H1 (cell line): ENCODE results near the gene PER2.

ENCODE experiments used
- BACH1 ChIP-seq: IDR thresholded peaks from 2 replicates; pipeline ENCODE4 v1.6.1; 2012; ENCODE audit warnings: low read length, improper control_type of control experiment
- CBX5 ChIP-seq: fragments of 300-800, 300-1000 bp; sonication (generic); IDR thresholded peaks from 2 replicates; pipeline ENCODE4 v1.7.1; 2016; ENCODE audit warnings: antibody characterized with exemption, low read length, low read depth
- CHD2 ChIP-seq: IDR thresholded peaks from 2 replicates; pipeline ENCODE4 v1.6.1; 2012; ENCODE audit warnings: low read length, improper control_type of control experiment
- EP300 ChIP-seq, 2 experiments: IDR thresholded peaks; 1 replicate in 1 of 2; 2 replicates in 1 of 2; pipeline ENCODE4 v1.6.1; 2011 to 2012; ENCODE audit warnings: low read depth in 2 of 2, low read length in 2 of 2, mild to moderate bottlenecking in 2 of 2, borderline replicate concordance in 1 of 2, inconsistent platforms in 1 of 2, moderate library complexity in 1 of 2
- EZH2 ChIP-seq: fragments of 200-600 bp; sonication (generic); IDR thresholded peaks from 2 replicates; pipeline ENCODE4 v1.7.1; 2012; ENCODE audit warnings: low read depth, mild to moderate bottlenecking, moderate library complexity, low read length, inconsistent platforms; ENCODE audit not compliant: severe bottlenecking
- GTF2F1 ChIP-seq: IDR thresholded peaks from 2 replicates; pipeline ENCODE4 v1.6.1; 2012; ENCODE audit warnings: low read depth, low read length, improper control_type of control experiment, borderline replicate concordance
- POLR2A ChIP-seq, 2 experiments: IDR thresholded peaks; 1 replicate in 1 of 2; 2 replicates in 1 of 2; pipeline ENCODE4 v1.6.1; 2011; ENCODE audit warnings: low read depth in 2 of 2, low read length in 2 of 2, mild to moderate bottlenecking in 2 of 2; ENCODE audit errors: control extremely low read depth in 1 of 2
- POLR2AphosphoS5 ChIP-seq: IDR thresholded peaks from 2 replicates; pipeline ENCODE4 v1.6.1; 2011; ENCODE audit warnings: low read depth, low read length
- RFX5 ChIP-seq: IDR thresholded peaks from 2 replicates; pipeline ENCODE4 v1.6.1; 2011; ENCODE audit warnings: low read depth, low read length, improper control_type of control experiment, borderline replicate concordance
- SUZ12 ChIP-seq: fragments of 200-600 bp; sonication (generic); IDR thresholded peaks from 2 replicates; pipeline ENCODE4 v1.6.1; 2012; ENCODE audit warnings: mild to moderate bottlenecking, inconsistent platforms, low read length, moderate library complexity, mixed read lengths
- TBP ChIP-seq: IDR thresholded peaks from 2 replicates; pipeline ENCODE4 v1.6.1; 2011; ENCODE audit warnings: low read depth, low read length, improper control_type of control experiment
- TEAD4 ChIP-seq: IDR thresholded peaks from 2 replicates; pipeline ENCODE4 v1.6.1; 2012; ENCODE audit warnings: low read depth, low read length, inconsistent platforms, mixed read lengths
- TF ChIP-seq, protein P1 (sequence below): IDR thresholded peaks from 2 replicates; pipeline ENCODE4 v1.6.1; 2012; ENCODE audit warnings: low read length, inconsistent platforms
- TF ChIP-seq, protein P2 (sequence below), 3 experiments: IDR thresholded peaks; 1 replicate in 2 of 3; 2 replicates in 1 of 3; pipeline versions ENCODE4 v1.5.1 to v1.6.1; 2011; ENCODE audit warnings: low read length in 3 of 3, mild to moderate bottlenecking in 3 of 3, inconsistent platforms in 2 of 3, low read depth in 1 of 3, moderate library complexity in 1 of 3; ENCODE audit not compliant: insufficient read depth in 1 of 3; ENCODE audit errors: control extremely low read depth in 1 of 3

DNA sequence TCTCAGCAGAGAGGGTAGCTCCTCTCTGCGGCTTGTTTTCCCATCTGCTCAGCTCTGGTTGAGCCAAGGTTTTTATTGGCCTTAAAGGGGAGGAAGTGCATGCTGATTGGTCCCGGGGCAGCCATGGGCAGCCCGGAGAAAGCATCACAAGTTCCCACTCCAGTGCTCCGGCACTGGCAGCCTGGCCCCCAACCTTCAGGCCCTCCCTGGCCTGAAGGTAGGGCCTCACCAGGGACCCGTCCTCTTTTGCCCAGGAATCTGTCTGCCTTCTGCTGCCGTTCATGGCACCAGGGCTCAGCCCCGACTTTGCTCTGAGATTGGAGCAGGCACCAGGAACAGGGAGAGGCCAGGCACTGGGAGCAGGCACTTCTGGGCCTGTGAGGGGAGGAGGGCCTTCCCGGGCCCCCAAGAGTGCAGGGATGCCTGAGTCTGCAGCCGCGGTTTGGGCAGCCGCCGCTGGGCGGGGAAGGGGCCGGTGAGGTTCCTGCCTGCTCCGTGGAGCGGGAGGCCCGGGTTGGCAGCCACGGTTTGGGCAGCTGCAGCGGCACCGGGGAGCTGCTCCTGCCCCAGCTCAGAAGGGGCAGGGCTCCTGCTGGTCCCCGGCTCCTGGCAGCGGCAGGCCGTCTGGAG, 67.4 kb downstream of the PER2 start:
- no peak for TF ChIP-seq CHD2
- TF ChIP-seq, protein P1, sequence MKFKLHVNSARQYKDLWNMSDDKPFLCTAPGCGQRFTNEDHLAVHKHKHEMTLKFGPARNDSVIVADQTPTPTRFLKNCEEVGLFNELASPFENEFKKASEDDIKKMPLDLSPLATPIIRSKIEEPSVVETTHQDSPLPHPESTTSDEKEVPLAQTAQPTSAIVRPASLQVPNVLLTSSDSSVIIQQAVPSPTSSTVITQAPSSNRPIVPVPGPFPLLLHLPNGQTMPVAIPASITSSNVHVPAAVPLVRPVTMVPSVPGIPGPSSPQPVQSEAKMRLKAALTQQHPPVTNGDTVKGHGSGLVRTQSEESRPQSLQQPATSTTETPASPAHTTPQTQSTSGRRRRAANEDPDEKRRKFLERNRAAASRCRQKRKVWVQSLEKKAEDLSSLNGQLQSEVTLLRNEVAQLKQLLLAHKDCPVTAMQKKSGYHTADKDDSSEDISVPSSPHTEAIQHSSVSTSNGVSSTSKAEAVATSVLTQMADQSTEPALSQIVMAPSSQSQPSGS: no peak
- TF ChIP-seq, protein P2, sequence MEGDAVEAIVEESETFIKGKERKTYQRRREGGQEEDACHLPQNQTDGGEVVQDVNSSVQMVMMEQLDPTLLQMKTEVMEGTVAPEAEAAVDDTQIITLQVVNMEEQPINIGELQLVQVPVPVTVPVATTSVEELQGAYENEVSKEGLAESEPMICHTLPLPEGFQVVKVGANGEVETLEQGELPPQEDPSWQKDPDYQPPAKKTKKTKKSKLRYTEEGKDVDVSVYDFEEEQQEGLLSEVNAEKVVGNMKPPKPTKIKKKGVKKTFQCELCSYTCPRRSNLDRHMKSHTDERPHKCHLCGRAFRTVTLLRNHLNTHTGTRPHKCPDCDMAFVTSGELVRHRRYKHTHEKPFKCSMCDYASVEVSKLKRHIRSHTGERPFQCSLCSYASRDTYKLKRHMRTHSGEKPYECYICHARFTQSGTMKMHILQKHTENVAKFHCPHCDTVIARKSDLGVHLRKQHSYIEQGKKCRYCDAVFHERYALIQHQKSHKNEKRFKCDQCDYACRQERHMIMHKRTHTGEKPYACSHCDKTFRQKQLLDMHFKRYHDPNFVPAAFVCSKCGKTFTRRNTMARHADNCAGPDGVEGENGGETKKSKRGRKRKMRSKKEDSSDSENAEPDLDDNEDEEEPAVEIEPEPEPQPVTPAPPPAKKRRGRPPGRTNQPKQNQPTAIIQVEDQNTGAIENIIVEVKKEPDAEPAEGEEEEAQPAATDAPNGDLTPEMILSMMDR (IDR thresholded peaks at IDR 0.05; ENCODE audit: control extremely low read depth in 1 of 3, insufficient read depth in 1 of 3, low read depth in 1 of 3, low read length in 3 of 3): no peak
- no peak for TF ChIP-seq TEAD4
- TF ChIP-seq BACH1: no peak
- TF ChIP-seq CBX5: no peak
- TF ChIP-seq EP300 (IDR thresholded peaks at IDR 0.05; ENCODE audit: borderline replicate concordance in 1 of 2, low read depth in 2 of 2, low read length in 2 of 2): no peak
- TF ChIP-seq EZH2: no peak
- TF ChIP-seq TBP: no peak
- TF ChIP-seq RFX5: no peak
- TF ChIP-seq SUZ12: no peak
- TF ChIP-seq POLR2AphosphoS5: no peak
- no peak for TF ChIP-seq GTF2F1
- TF ChIP-seq POLR2A (IDR thresholded peaks at IDR 0.05; ENCODE audit: control extremely low read depth in 1 of 2, low read depth in 2 of 2, low read length in 2 of 2): no peak
